ENCODE measurements around the gene ATP6V0B. TPM values are rescaled to one million over a fixed set of nuclear protein-coding genes. Genes with fewer than 3 reads are reported as not detected.

The ATP6V0B gene
- total and polyA plus RNA-seq, 2 donors (not counting 1 experiment from before 2014, with no cell fraction given), result 91.0 to 198 TPM

DNA sequence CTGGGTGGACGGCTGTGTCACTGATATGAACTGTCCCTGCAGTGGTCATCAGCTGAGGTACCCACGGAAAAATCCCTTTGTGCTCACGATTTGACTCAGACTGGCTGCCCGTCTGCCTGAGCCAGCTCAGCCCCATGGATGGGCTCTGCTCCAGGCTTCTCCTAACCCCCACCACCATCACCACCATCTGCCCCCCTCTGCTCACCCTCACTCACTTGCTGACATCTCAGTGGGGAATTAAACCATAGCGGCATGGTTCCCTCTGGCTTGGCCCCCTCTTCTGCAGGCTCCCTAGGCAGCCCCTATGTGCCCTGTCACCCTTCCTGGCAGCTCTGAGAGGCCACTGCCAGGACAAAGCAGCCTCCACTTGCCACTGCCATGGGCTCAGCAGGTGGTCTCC, 39.2 kb downstream of the ATP6V0B start:
- H3K27ac Mint-ChIP-seq, result no peak overlapping the region
- H3K9me3 Mint-ChIP-seq (ENCODE audit: insufficient read depth), result no peaks in the 10 kb centered on the region
- ATAC-seq (ENCODE audit: low read depth) (no peak), DNase-seq (no peak)
- H3K9me3 ChIP-seq (ENCODE audit: control extremely low read depth in 1 of 3, control insufficient read depth in 2 of 3, insufficient read depth in 1 of 3, low read length in 2 of 3), result no peaks in the 10 kb centered on the region
- H3K4me3 Mint-ChIP-seq, result no peak overlapping the region
- H4K20me1 ChIP-seq (ENCODE audit: control insufficient read depth, insufficient read depth, low read length, poor library complexity, severe bottlenecking), result no peaks in the 10 kb centered on the region
- TF ChIP-seq, protein P1, sequence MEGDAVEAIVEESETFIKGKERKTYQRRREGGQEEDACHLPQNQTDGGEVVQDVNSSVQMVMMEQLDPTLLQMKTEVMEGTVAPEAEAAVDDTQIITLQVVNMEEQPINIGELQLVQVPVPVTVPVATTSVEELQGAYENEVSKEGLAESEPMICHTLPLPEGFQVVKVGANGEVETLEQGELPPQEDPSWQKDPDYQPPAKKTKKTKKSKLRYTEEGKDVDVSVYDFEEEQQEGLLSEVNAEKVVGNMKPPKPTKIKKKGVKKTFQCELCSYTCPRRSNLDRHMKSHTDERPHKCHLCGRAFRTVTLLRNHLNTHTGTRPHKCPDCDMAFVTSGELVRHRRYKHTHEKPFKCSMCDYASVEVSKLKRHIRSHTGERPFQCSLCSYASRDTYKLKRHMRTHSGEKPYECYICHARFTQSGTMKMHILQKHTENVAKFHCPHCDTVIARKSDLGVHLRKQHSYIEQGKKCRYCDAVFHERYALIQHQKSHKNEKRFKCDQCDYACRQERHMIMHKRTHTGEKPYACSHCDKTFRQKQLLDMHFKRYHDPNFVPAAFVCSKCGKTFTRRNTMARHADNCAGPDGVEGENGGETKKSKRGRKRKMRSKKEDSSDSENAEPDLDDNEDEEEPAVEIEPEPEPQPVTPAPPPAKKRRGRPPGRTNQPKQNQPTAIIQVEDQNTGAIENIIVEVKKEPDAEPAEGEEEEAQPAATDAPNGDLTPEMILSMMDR (IDR thresholded peaks at IDR 0.05), result no peak
- TF ChIP-seq EZH2 (IDR thresholded peaks at IDR 0.05; ENCODE audit: borderline replicate concordance, insufficient read depth, low read depth, low read length, poor library complexity, severe bottlenecking), result no peak
- H3K4me1 Mint-ChIP-seq, result no peaks in the 10 kb centered on the region
- intact Hi-C loops (cut with micrococcal nuclease), result no loop called here
- H3K4me2 ChIP-seq (replicated peaks; ENCODE audit: low read depth, low read length, poor library complexity, severe bottlenecking), result no peak overlapping the region
- no peaks in the 10 kb centered on the region for H3K4me1 ChIP-seq (ENCODE audit: control insufficient read depth in 2 of 2, insufficient read depth in 2 of 2, low read length in 2 of 2)
- WGBS (ENCODE audit: insufficient coverage), result 82% methylated on average over 5 of the region's 5 CpGs
- H3K4me3 ChIP-seq (ENCODE audit: control extremely low read depth in 1 of 5, extremely low read depth in 1 of 5, insufficient read depth in 1 of 5, low read depth in 2 of 5, low read length in 4 of 5), result no peak overlapping the region
- no peak overlapping the region for H3K9ac ChIP-seq (ENCODE audit: low read length)
- ChIA-PET CTCF (interaction anchor here (0.6 to 3.6 kb wide), 4 partner anchors 8 to 22 kb away, joined by 4 to 21 read pairs (median 14); partner anchors contain the start of gene SLC6A9), POLR2A (interaction anchor here (0.6 kb wide), 1 partner anchor 25 kb away, joined by 3 read pairs; no protein-coding TSS in a partner anchor)
- no peaks in the 10 kb centered on the region for H3K36me3 ChIP-seq (replicated peaks in 1 of 2; ENCODE audit: control extremely low read depth in 1 of 2, control insufficient read depth in 1 of 2, extremely low read depth in 1 of 2, insufficient read depth in 2 of 2, low read length in 1 of 2)
- no peaks in the 10 kb centered on the region for H3K27me3 ChIP-seq (replicated peaks in 1 of 4; ENCODE audit: control extremely low read depth in 1 of 4, control insufficient read depth in 3 of 4, insufficient read depth in 4 of 4, low read length in 3 of 4)
- no peak overlapping the region for H2AFZ ChIP-seq (ENCODE audit: insufficient read depth, low read depth, low read length, poor library complexity, severe bottlenecking)
- H3K27ac ChIP-seq (ENCODE audit: low read length in 2 of 2), result no peak overlapping the region
- H3K79me2 ChIP-seq (ENCODE audit: control insufficient read depth, insufficient read depth, low read length), result no peaks in the 10 kb centered on the region
- peaks cover 9% of the 10 kb centered on the region for H3K27me3 Mint-ChIP-seq

DNA sequence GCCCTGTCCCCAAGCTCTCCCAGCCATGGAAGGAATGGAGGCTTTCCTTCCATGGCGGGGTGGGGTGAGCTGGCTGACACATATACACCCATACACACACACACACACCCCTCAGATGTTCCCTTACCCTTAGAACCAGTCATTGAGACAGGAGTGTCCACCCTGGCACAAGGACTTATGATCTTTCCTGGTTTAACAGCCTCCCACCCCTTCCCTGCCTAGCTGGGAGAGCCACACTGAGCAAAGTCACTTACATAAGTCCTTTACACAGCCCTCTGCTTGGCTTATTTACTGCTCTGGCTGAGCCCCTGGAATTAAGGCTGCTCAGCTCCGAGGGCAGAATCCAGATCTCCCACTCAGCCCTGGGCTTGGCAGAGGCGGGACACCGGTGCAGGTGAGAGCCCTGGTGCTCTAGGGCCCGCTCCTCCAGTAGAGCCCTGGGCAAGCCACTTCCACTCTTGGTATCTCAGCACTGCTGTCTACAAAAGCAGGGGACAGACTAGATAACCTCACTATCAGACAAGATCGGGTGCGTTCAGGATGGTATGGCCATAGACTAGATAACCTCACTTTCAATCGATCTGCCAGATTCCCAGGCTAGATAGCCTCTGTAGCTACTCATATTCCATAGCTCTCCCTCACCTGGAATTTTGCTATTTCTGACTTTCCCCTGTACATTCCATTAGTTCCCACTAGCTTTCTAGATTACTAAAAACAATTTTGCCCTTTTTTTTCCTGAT, 39.8 kb downstream of the ATP6V0B start:
- Mint-ChIP-seq H3K9me3 (ENCODE audit: insufficient read depth) (no peaks in the 10 kb centered on the region), H3K27ac (no peak overlapping the region), H3K27me3 (peaks cover 9% of the 10 kb centered on the region), H3K4me1 (no peaks in the 10 kb centered on the region), H3K4me3 (no peak overlapping the region)
- Histone ChIP-seq H3K79me2 (ENCODE audit: control insufficient read depth, insufficient read depth, low read length) (no peaks in the 10 kb centered on the region), H3K27me3 (replicated peaks in 1 of 4; ENCODE audit: control extremely low read depth in 1 of 4, control insufficient read depth in 3 of 4, insufficient read depth in 4 of 4, low read length in 3 of 4) (no peaks in the 10 kb centered on the region), H3K4me2 (replicated peaks; ENCODE audit: low read depth, low read length, poor library complexity, severe bottlenecking) (no peak overlapping the region), H3K36me3 (replicated peaks in 1 of 2; ENCODE audit: control extremely low read depth in 1 of 2, control insufficient read depth in 1 of 2, extremely low read depth in 1 of 2, insufficient read depth in 2 of 2, low read length in 1 of 2) (no peaks in the 10 kb centered on the region), H4K20me1 (ENCODE audit: control insufficient read depth, insufficient read depth, low read length, poor library complexity, severe bottlenecking) (no peaks in the 10 kb centered on the region), H3K9me3 (ENCODE audit: control extremely low read depth in 1 of 3, control insufficient read depth in 2 of 3, insufficient read depth in 1 of 3, low read length in 2 of 3) (no peaks in the 10 kb centered on the region), H3K4me3 (ENCODE audit: control extremely low read depth in 1 of 5, extremely low read depth in 1 of 5, insufficient read depth in 1 of 5, low read depth in 2 of 5, low read length in 4 of 5) (no peak overlapping the region), H3K4me1 (ENCODE audit: control insufficient read depth in 2 of 2, insufficient read depth in 2 of 2, low read length in 2 of 2) (no peaks in the 10 kb centered on the region), H2AFZ (ENCODE audit: insufficient read depth, low read depth, low read length, poor library complexity, severe bottlenecking) (no peak overlapping the region), H3K9ac (ENCODE audit: low read length) (no peak overlapping the region), H3K27ac (ENCODE audit: low read length in 2 of 2) (no peak overlapping the region)
- intact Hi-C loops (cut with micrococcal nuclease), result no loop called here
- ChIA-PET POLR2A (interaction anchor here (0.6 kb wide), 1 partner anchor 26 kb away, joined by 3 read pairs; no protein-coding TSS in a partner anchor), CTCF (interaction anchor here (0.6 to 3.6 kb wide), 4 partner anchors 9 to 22 kb away, joined by 4 to 21 read pairs (median 14); partner anchors contain the start of gene SLC6A9)
- no peak for ATAC-seq (ENCODE audit: low read depth)
- no peak for DNase-seq
- TF ChIP-seq, protein P1 (IDR thresholded peaks at IDR 0.05), result no peak
- TF ChIP-seq EZH2 (IDR thresholded peaks at IDR 0.05; ENCODE audit: borderline replicate concordance, insufficient read depth, low read depth, low read length, poor library complexity, severe bottlenecking), result no peak
- WGBS (ENCODE audit: insufficient coverage), result 88% methylated on average over 8 of the region's 8 CpGs

All from B cell (primary cell).